Measurements from ENCODE around the gene TRIP12.
"Not testable (repeated sequence)": the region's sequence is repeated elsewhere in the genome, so short reads cannot be mapped to it uniquely, and the experiment has no call there.

TRIP12 gene

DNA sequence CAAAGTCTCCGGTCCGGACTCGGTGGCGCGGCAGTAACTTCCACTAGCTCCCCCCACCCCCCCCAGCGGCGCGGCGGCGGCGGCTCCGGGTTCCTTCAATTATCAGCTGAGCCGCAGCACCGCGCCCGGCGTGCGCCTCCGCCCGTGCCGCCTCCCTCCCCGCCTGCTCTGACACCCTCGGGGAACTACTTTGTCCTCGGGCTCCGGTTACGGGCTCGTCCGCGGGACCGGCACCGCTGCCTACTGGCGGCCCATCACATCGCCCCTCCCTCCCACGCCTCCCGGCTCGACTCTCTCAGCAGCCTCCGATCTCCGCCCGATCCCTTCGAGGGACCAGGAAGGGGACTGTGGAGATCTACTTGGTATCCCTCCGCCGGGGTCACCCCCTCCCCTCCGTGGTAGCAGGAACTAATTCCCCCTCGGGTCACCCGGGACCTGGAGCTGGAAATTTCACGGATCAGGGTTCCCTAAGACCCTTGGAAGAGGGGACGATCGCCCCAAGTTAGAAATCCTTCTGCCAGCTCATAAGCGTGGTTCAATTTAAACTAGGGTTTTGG lies at the start of gene TRIP12:
Gene TRIP12, minus strand, starts transcription at position 118 of the 557 bp plus-strand sequence. CDS start 41,930 bp downstream, outside the sequence.
- H3K4me3 ChIP-seq (ENCODE audit: low read depth, low read length), result peak within 1 kb of the TSS; percentile 90
- ChIA-PET POLR2A (interaction anchor here (0.8 to 1.2 kb wide), 5 partner anchors 10 to 141 kb away, joined by 3 to 5 read pairs (median 4); no protein-coding TSS in a partner anchor), CTCF (interaction anchor here (0.9 to 1.2 kb wide), 3 partner anchors 238 to 936 kb away, joined by 3 read pairs; partner anchors contain the start of gene CAB39)
- DNase-seq (ENCODE audit: low read depth, low spot score), result peak; percentile 92
- TF ChIP-seq CTCF (IDR thresholded peaks at IDR 0.05; ENCODE audit: insufficient read depth, low read length, missing control alignments), result no peak

- DNase-seq (ENCODE audit: low read depth, low spot score), result no peak
- H3K4me3 ChIP-seq (ENCODE audit: low read depth, low read length), result no peak overlapping the region
- ChIA-PET POLR2A (no interaction called here), CTCF (interaction anchor here (1.7 kb wide), 1 partner anchor 38 kb away, joined by 4 read pairs; no protein-coding TSS in a partner anchor)
- TF ChIP-seq CTCF (IDR thresholded peaks at IDR 0.05; ENCODE audit: insufficient read depth, low read length, missing control alignments), result no peak
Observed at GRCh38 chr2:229971298-229971790, 49.5 kb upstream of the TRIP12 start.

DNA sequence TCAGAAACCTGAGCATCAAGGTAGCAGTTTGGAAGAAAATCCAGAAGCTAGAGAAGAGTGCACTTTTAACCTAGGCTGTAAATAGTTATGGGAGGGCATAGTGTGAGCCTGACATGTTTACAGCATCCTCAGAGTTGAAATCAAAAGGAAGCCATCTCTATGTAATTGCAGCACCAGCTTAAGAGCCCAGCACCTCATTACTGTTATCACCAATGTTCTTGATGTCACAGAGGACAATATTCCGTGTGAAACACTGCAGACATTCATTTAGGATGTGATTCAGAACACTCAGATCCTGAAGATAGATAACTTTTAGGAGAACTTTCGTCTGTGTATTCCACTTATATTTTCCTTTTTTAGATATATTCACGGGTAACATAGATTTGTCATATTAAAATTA lies 48.6 kb upstream of the TRIP12 start:
- POLR2A ChIA-PET, result no interaction called here
- no peak overlapping the region for H3K4me3 ChIP-seq (ENCODE audit: low read depth, low read length)
- CTCF ChIA-PET, result interaction anchor here (1.7 kb wide), 1 partner anchor 38 kb away, joined by 4 read pairs; no protein-coding TSS in a partner anchor
- no peak for DNase-seq (ENCODE audit: low read depth, low spot score)
- no peak for TF ChIP-seq CTCF (IDR thresholded peaks at IDR 0.05; ENCODE audit: insufficient read depth, low read length, missing control alignments)

DNA sequence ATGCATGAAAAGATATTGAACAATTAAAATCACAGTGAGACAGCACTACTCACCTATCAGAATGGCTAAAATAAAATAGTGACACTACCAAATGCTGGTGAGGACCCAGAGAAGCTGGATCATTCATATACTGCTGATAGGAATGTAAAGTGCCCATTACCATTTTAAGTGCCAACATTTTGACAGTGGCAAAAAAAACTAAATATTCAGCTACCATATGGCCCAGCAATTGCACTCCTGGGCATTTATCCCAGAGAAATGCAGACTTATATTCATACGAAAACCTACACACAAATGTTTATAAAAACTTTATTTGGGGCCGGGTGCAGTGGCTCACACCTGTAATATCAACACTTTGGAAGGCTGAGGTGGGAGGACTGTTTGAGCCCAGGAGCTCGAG lies 48.1 kb upstream of the TRIP12 start:
- CTCF ChIA-PET, result interaction anchor here (1.7 kb wide), 1 partner anchor 39 kb away, joined by 4 read pairs; no protein-coding TSS in a partner anchor
- TF ChIP-seq CTCF (IDR thresholded peaks at IDR 0.05; ENCODE audit: insufficient read depth, low read length, missing control alignments), result no peak
- no peak for DNase-seq (ENCODE audit: low read depth, low spot score)

GRCh38 chr2:229963596-229963995 lies 41.8 kb upstream of the TRIP12 start:
- CTCF ChIA-PET; POLR2A ChIA-PET; DNase-seq (ENCODE audit: low read depth, low spot score); H3K4me3 ChIP-seq (ENCODE audit: low read depth, low read length): not testable (repeated sequence)

More for the DNA sequence above, 48.1 kb upstream of the TRIP12 start:
- POLR2A ChIA-PET, result no interaction called here
- H3K4me3 ChIP-seq (ENCODE audit: low read depth, low read length), result no peak overlapping the region

DNA sequence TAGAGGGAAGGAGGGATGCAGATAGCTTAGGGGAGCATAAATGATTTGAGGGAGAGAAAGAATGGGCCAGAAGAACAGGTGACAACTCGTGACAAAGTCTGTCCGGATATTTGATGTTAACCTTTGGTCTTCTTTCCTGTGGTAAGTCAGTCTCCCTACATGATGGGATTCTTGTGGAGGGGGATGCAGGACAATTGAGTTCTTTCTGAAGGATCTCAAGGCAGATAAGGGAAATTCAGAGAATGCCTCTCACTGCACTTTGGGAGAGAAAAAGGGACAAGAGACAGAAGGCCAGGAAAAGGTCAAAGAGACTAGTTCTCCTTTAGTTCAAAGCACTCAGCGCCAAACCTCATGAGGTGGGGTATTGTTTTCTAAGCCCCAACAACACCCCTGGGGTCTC lies 34.7 kb upstream of the TRIP12 start:
- DNase-seq (ENCODE audit: low read depth, low spot score), result no peak
- no peak for TF ChIP-seq CTCF (IDR thresholded peaks at IDR 0.05; ENCODE audit: insufficient read depth, low read length, missing control alignments)
- ChIA-PET POLR2A (no interaction called here), CTCF (no interaction called here)
- no peak overlapping the region for H3K4me3 ChIP-seq (ENCODE audit: low read depth, low read length)

DNA sequence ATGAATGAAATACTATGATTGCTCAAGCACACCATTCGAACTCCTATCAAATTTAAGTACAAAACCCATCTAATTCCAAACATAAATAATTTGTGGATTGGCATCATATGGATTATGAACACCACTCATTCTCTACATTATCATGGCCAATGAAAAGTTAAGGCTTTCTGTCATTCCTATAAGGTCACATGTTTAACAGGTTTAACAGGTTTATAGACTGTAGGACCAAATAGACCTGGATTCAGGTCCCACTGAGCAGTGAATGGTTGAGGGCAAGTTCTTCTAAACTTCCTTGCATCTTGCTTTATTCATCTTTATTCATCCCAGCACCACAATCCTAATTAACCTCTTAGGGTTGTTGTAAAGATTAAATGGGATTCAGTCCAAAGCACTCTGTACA lies 33.9 kb upstream of the TRIP12 start:
- no peak for DNase-seq (ENCODE audit: low read depth, low spot score)
- CTCF ChIA-PET, result no interaction called here
- TF ChIP-seq CTCF (IDR thresholded peaks at IDR 0.05; ENCODE audit: insufficient read depth, low read length, missing control alignments), result no peak

More for the DNA sequence above, 33.9 kb upstream of the TRIP12 start:
- no peak overlapping the region for H3K4me3 ChIP-seq (ENCODE audit: low read depth, low read length)
- POLR2A ChIA-PET, result no interaction called here

Data from AG04449 (cell line).